Ishikawa (cell line): Measurements from ENCODE around the gene RSRP1.

Experiments used
- TAF1 ChIP-seq: IDR thresholded peaks from 2 replicates; pipeline ENCODE4 v1.6.1; 2012; ENCODE audit warnings: low read depth, mild to moderate bottlenecking
- YY1 ChIP-seq: IDR thresholded peaks from 2 replicates; pipeline ENCODE4 v1.6.1; 2012; ENCODE audit warnings: low read depth

- TF ChIP-seq TAF1, result no peak
- TF ChIP-seq YY1, result no peak
Measured at GRCh38 chr1:25196830-25197229, 50.4 kb downstream of the RSRP1 start.
